ENCODE measurements around the gene PRL.

The PRL gene

GRCh38 chr6:22279427-22279826 lies 17.4 kb downstream of the PRL start:
- 100% methylated on average over 1 of the region's 2 CpGs for whole genome bisulfite sequencing
- no peak overlapping the region for H3K23ac ChIP-seq (ENCODE audit: low read length in 2 of 2)
- no peaks in the 10 kb centered on the region for H3K79me1 ChIP-seq (replicated peaks; ENCODE audit: low read length, poor library complexity, severe bottlenecking)
- H2AFZ ChIP-seq (ENCODE audit: low read depth, low read length) = no peak overlapping the region
- no peak overlapping the region for H2BK120ac ChIP-seq (ENCODE audit: low read depth, low read length)
- no peak for DNase-seq
- H3K18ac ChIP-seq (ENCODE audit: low read depth in 1 of 2, low read length in 2 of 2) = no peak overlapping the region
- peaks cover 7% of the 10 kb centered on the region for H3K9me3 ChIP-seq (ENCODE audit: control insufficient read depth, low read length)
- no peaks in the 10 kb centered on the region for H3K4me1 ChIP-seq (ENCODE audit: control insufficient read depth, insufficient read depth, low read depth, low read length)
- no peak overlapping the region for H4K8ac ChIP-seq (ENCODE audit: low read length)
- H2AK5ac ChIP-seq (ENCODE audit: low read length, severe bottlenecking) = no peak overlapping the region
- no peaks in the 10 kb centered on the region for H3K36me3 ChIP-seq (ENCODE audit: control insufficient read depth in 1 of 2, insufficient read depth in 2 of 2, low read depth in 1 of 2, low read length in 2 of 2)
- H3K4me2 ChIP-seq (ENCODE audit: low read length, poor library complexity, severe bottlenecking) = no peak overlapping the region
- H3K4me3 ChIP-seq (ENCODE audit: insufficient read depth in 1 of 2, low read depth in 1 of 2, low read length in 2 of 2) = no peak overlapping the region
- H3K9ac ChIP-seq (ENCODE audit: low read length) = no peak overlapping the region
- no peak overlapping the region for H2BK12ac ChIP-seq (ENCODE audit: low read length in 2 of 2)
- H3K14ac ChIP-seq (ENCODE audit: low read length in 2 of 2) = no peak overlapping the region
- H3K27me3 ChIP-seq (ENCODE audit: control insufficient read depth in 1 of 2, insufficient read depth in 1 of 2, low read length in 2 of 2) = no peaks in the 10 kb centered on the region
- H3K27ac ChIP-seq (ENCODE audit: low read length, poor library complexity, severe bottlenecking) = no peak overlapping the region
- no peak overlapping the region for H4K91ac ChIP-seq (ENCODE audit: low read length)
- H2BK15ac ChIP-seq (ENCODE audit: low read depth, poor library complexity, severe bottlenecking) = no peak overlapping the region
- H3K4ac ChIP-seq (ENCODE audit: low read depth in 1 of 2, low read length in 2 of 2) = no peak overlapping the region
- H2BK5ac ChIP-seq (ENCODE audit: low read depth, low read length, poor library complexity, severe bottlenecking) = no peak overlapping the region

- no peaks in the 10 kb centered on the region for H3K36me3 ChIP-seq (ENCODE audit: control insufficient read depth in 1 of 2, insufficient read depth in 2 of 2, low read depth in 1 of 2, low read length in 2 of 2)
- H3K27me3 ChIP-seq (ENCODE audit: control insufficient read depth in 1 of 2, insufficient read depth in 1 of 2, low read length in 2 of 2) = no peaks in the 10 kb centered on the region
- H3K9ac ChIP-seq (ENCODE audit: low read length) = no peak overlapping the region
- no peak overlapping the region for H2BK5ac ChIP-seq (ENCODE audit: low read depth, low read length, poor library complexity, severe bottlenecking)
- H2BK15ac ChIP-seq (ENCODE audit: low read depth, poor library complexity, severe bottlenecking) = no peak overlapping the region
- no peaks in the 10 kb centered on the region for H3K9me3 ChIP-seq (ENCODE audit: control insufficient read depth, low read length)
- no peak for DNase-seq
- no peak overlapping the region for H4K91ac ChIP-seq (ENCODE audit: low read length)
- H3K18ac ChIP-seq (ENCODE audit: low read depth in 1 of 2, low read length in 2 of 2) = no peak overlapping the region
- H3K4ac ChIP-seq (ENCODE audit: low read depth in 1 of 2, low read length in 2 of 2) = no peak overlapping the region
- no peak overlapping the region for H2AFZ ChIP-seq (ENCODE audit: low read depth, low read length)
- no peak overlapping the region for H3K4me2 ChIP-seq (ENCODE audit: low read length, poor library complexity, severe bottlenecking)
- no peaks in the 10 kb centered on the region for H3K4me1 ChIP-seq (ENCODE audit: control insufficient read depth, insufficient read depth, low read depth, low read length)
- H3K4me3 ChIP-seq (ENCODE audit: insufficient read depth in 1 of 2, low read depth in 1 of 2, low read length in 2 of 2) = no peak overlapping the region
- no peak overlapping the region for H3K23ac ChIP-seq (ENCODE audit: low read length in 2 of 2)
- H3K14ac ChIP-seq (ENCODE audit: low read length in 2 of 2) = no peak overlapping the region
- no peak overlapping the region for H4K8ac ChIP-seq (ENCODE audit: low read length)
- H3K27ac ChIP-seq (ENCODE audit: low read length, poor library complexity, severe bottlenecking) = no peak overlapping the region
- no peak overlapping the region for H2AK5ac ChIP-seq (ENCODE audit: low read length, severe bottlenecking)
- H3K79me1 ChIP-seq (replicated peaks; ENCODE audit: low read length, poor library complexity, severe bottlenecking) = no peaks in the 10 kb centered on the region
- no peak overlapping the region for H2BK120ac ChIP-seq (ENCODE audit: low read depth, low read length)
- no peak overlapping the region for H2BK12ac ChIP-seq (ENCODE audit: low read length in 2 of 2)
- 88% methylated on average over 4 of the region's 7 CpGs for WGBS
These were observed 25.8 kb downstream of the PRL start for GRCh38 chr6:22271081-22271480.

GRCh38 chr6:22263748-22264147 lies 33.1 kb downstream of the PRL start:
- no peaks in the 10 kb centered on the region for H3K9me3 ChIP-seq (ENCODE audit: control insufficient read depth, low read length)
- H3K36me3 ChIP-seq (ENCODE audit: control insufficient read depth in 1 of 2, insufficient read depth in 2 of 2, low read depth in 1 of 2, low read length in 2 of 2) = no peaks in the 10 kb centered on the region
- H3K27ac ChIP-seq (ENCODE audit: low read length, poor library complexity, severe bottlenecking) = no peak overlapping the region
- H3K4me2 ChIP-seq (ENCODE audit: low read length, poor library complexity, severe bottlenecking) = no peak overlapping the region
- H2BK12ac ChIP-seq (ENCODE audit: low read length in 2 of 2) = no peak overlapping the region
- no peak overlapping the region for H3K4ac ChIP-seq (ENCODE audit: low read depth in 1 of 2, low read length in 2 of 2)
- no peaks in the 10 kb centered on the region for H3K79me1 ChIP-seq (replicated peaks; ENCODE audit: low read length, poor library complexity, severe bottlenecking)
- H4K8ac ChIP-seq (ENCODE audit: low read length) = no peak overlapping the region
- no peak for DNase-seq
- no peak overlapping the region for H3K18ac ChIP-seq (ENCODE audit: low read depth in 1 of 2, low read length in 2 of 2)
- H3K9ac ChIP-seq (ENCODE audit: low read length) = no peak overlapping the region
- no peak overlapping the region for H2AK5ac ChIP-seq (ENCODE audit: low read length, severe bottlenecking)
- no peaks in the 10 kb centered on the region for H3K4me1 ChIP-seq (ENCODE audit: control insufficient read depth, insufficient read depth, low read depth, low read length)
- no peak overlapping the region for H2BK120ac ChIP-seq (ENCODE audit: low read depth, low read length)
- H3K27me3 ChIP-seq (ENCODE audit: control insufficient read depth in 1 of 2, insufficient read depth in 1 of 2, low read length in 2 of 2) = no peaks in the 10 kb centered on the region
- no peak overlapping the region for H2BK5ac ChIP-seq (ENCODE audit: low read depth, low read length, poor library complexity, severe bottlenecking)
- no peak overlapping the region for H3K23ac ChIP-seq (ENCODE audit: low read length in 2 of 2)
- no CpG with 5 or more reads among the region's 2 CpGs for WGBS
- H3K14ac ChIP-seq (ENCODE audit: low read length in 2 of 2) = no peak overlapping the region
- no peak overlapping the region for H3K4me3 ChIP-seq (ENCODE audit: insufficient read depth in 1 of 2, low read depth in 1 of 2, low read length in 2 of 2)
- H2BK15ac ChIP-seq (ENCODE audit: low read depth, poor library complexity, severe bottlenecking) = no peak overlapping the region
- H4K91ac ChIP-seq (ENCODE audit: low read length) = no peak overlapping the region
- no peak overlapping the region for H2AFZ ChIP-seq (ENCODE audit: low read depth, low read length)

- H3K9me3 ChIP-seq (ENCODE audit: control insufficient read depth, low read length) = peaks cover 2% of the 10 kb centered on the region
- H3K4me3 ChIP-seq (ENCODE audit: insufficient read depth in 1 of 2, low read depth in 1 of 2, low read length in 2 of 2) = no peak overlapping the region
- no peaks in the 10 kb centered on the region for H3K79me1 ChIP-seq (replicated peaks; ENCODE audit: low read length, poor library complexity, severe bottlenecking)
- no peak overlapping the region for H2AFZ ChIP-seq (ENCODE audit: low read depth, low read length)
- H3K27ac ChIP-seq (ENCODE audit: low read length, poor library complexity, severe bottlenecking) = no peak overlapping the region
- no peaks in the 10 kb centered on the region for H3K36me3 ChIP-seq (ENCODE audit: control insufficient read depth in 1 of 2, insufficient read depth in 2 of 2, low read depth in 1 of 2, low read length in 2 of 2)
- no peak overlapping the region for H4K8ac ChIP-seq (ENCODE audit: low read length)
- no peak overlapping the region for H3K14ac ChIP-seq (ENCODE audit: low read length in 2 of 2)
- H3K18ac ChIP-seq (ENCODE audit: low read depth in 1 of 2, low read length in 2 of 2) = no peak overlapping the region
- H2BK5ac ChIP-seq (ENCODE audit: low read depth, low read length, poor library complexity, severe bottlenecking) = no peak overlapping the region
- H4K91ac ChIP-seq (ENCODE audit: low read length) = no peak overlapping the region
- H3K23ac ChIP-seq (ENCODE audit: low read length in 2 of 2) = no peak overlapping the region
- no peaks in the 10 kb centered on the region for H3K27me3 ChIP-seq (ENCODE audit: control insufficient read depth in 1 of 2, insufficient read depth in 1 of 2, low read length in 2 of 2)
- no CpG with 5 or more reads among the region's 3 CpGs for WGBS
- H2AK5ac ChIP-seq (ENCODE audit: low read length, severe bottlenecking) = no peak overlapping the region
- no peaks in the 10 kb centered on the region for H3K4me1 ChIP-seq (ENCODE audit: control insufficient read depth, insufficient read depth, low read depth, low read length)
- no peak overlapping the region for H3K4me2 ChIP-seq (ENCODE audit: low read length, poor library complexity, severe bottlenecking)
- H2BK12ac ChIP-seq (ENCODE audit: low read length in 2 of 2) = no peak overlapping the region
- no peak for DNase-seq
- no peak overlapping the region for H3K4ac ChIP-seq (ENCODE audit: low read depth in 1 of 2, low read length in 2 of 2)
- no peak overlapping the region for H2BK15ac ChIP-seq (ENCODE audit: low read depth, poor library complexity, severe bottlenecking)
- no peak overlapping the region for H2BK120ac ChIP-seq (ENCODE audit: low read depth, low read length)
- no peak overlapping the region for H3K9ac ChIP-seq (ENCODE audit: low read length)
These were observed 42.0 kb downstream of the PRL start for GRCh38 chr6:22254886-22255285.

All from mesenchymal stem cell (in vitro differentiated cells and primary cell).